SK-N-MC (cell line): Measurements from ENCODE around the gene CACNA1C.

Experiments used
- EZH2 ChIP-seq: fragments of 200-600 bp; sonication (generic); IDR thresholded peaks from one replicate; pipeline ENCODE4 v1.6.1; 2017; ENCODE audit warnings: antibody characterized with exemption
- FOXP2 ChIP-seq: optimal IDR thresholded peaks from 2 replicates; pipeline ENCODE3; 2011; ENCODE audit warnings: mild to moderate bottlenecking, moderate library complexity; ENCODE audit not compliant: insufficient read depth; ENCODE audit errors: extremely low read length, control extremely low read depth
- POLR2AphosphoS5 ChIP-seq: IDR thresholded peaks from 2 replicates; pipeline ENCODE4 v1.6.1; 2012; ENCODE audit warnings: mild to moderate bottlenecking, low read depth, low read length, borderline replicate concordance

- TF ChIP-seq POLR2AphosphoS5 = no peak
- no peak for TF ChIP-seq EZH2
- TF ChIP-seq FOXP2 = no peak
Measured at GRCh38 chr12:2320841-2321240, 268.1 kb downstream of the CACNA1C start.
